ENCODE results near the gene PALM.

DNA sequence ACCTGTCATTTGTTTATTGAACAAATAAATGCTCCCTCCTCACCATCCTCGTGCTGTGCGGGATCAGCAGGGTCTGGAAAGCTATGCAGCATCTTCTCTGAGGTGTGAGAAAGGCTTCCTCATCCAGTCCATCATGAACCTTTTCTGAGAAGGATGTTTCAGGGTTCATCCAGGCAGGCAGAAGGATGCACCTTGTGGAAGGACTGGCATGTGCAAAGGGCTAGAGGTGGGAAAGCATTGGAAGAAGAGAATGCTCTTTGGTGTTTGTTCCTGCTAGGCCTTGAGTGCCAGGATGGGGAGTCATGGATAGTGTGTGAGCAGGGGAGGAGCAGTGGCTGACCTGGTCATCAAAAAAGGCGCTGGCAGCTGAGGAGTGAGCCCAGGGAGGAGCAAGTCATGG, 6.6 kb downstream of the PALM start:
- TF ChIP-seq, protein P1, sequence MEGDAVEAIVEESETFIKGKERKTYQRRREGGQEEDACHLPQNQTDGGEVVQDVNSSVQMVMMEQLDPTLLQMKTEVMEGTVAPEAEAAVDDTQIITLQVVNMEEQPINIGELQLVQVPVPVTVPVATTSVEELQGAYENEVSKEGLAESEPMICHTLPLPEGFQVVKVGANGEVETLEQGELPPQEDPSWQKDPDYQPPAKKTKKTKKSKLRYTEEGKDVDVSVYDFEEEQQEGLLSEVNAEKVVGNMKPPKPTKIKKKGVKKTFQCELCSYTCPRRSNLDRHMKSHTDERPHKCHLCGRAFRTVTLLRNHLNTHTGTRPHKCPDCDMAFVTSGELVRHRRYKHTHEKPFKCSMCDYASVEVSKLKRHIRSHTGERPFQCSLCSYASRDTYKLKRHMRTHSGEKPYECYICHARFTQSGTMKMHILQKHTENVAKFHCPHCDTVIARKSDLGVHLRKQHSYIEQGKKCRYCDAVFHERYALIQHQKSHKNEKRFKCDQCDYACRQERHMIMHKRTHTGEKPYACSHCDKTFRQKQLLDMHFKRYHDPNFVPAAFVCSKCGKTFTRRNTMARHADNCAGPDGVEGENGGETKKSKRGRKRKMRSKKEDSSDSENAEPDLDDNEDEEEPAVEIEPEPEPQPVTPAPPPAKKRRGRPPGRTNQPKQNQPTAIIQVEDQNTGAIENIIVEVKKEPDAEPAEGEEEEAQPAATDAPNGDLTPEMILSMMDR (IDR thresholded peaks at IDR 0.05; ENCODE audit: low read depth, low read length) = no peak
- TF ChIP-seq EZH2phosphoT487 (IDR thresholded peaks at IDR 0.05; ENCODE audit: low read depth) = no peak

Data from OCI-LY3 (cell line).